ACC112 (cell line): Measurements from ENCODE around the gene FOXL3.

Experiments
- H2AFZ ChIP-seq: fragments of 200-600 bp; sonication (generic); one replicate; pipeline ENCODE4 v1.6.0; 2017; ENCODE audit warnings: antibody characterized with exemption, low read length; ENCODE audit not compliant: unreplicated experiment
- H3K27ac ChIP-seq: fragments of 200-600 bp; sonication (generic); 2 replicates; pipeline ENCODE4 v1.5.1; 2014; ENCODE audit warnings: low read depth, mild to moderate bottlenecking, antibody characterized with exemption, low read length, moderate library complexity
- H3K27me3 ChIP-seq: fragments of 200-600 bp; sonication (generic); 2 replicates; pipeline ENCODE4 v1.6.1; 2014; ENCODE audit warnings: mild to moderate bottlenecking, antibody characterized with exemption, low read length, moderate library complexity, mixed read lengths; ENCODE audit not compliant: insufficient read depth
- H3K36me3 ChIP-seq: fragments of 200-600 bp; sonication (generic); 2 replicates; pipeline ENCODE4 v1.6.1; 2016; ENCODE audit warnings: mild to moderate bottlenecking, antibody characterized with exemption, low read length, moderate library complexity, mixed read lengths; ENCODE audit not compliant: insufficient read depth
- H3K4me1 ChIP-seq: fragments of 200-600 bp; sonication (generic); one replicate; pipeline ENCODE4 v1.6.1; 2016; ENCODE audit warnings: low read length, mixed read lengths; ENCODE audit not compliant: insufficient read depth, unreplicated experiment, control insufficient read depth
- H3K4me3 ChIP-seq: fragments of 200-600 bp; sonication (generic); 2 replicates; pipeline ENCODE4 v1.5.1; 2014; ENCODE audit warnings: mild to moderate bottlenecking, low read depth, low read length
- H3K79me2 ChIP-seq: fragments of 200-600 bp; sonication (generic); one replicate; pipeline ENCODE4 v1.6.0; 2016; ENCODE audit warnings: low read length; ENCODE audit not compliant: control insufficient read depth, unreplicated experiment, insufficient read depth

Gene FOXL3

GRCh38 chr7:305410-306151, 15.6 kb downstream of the FOXL3 start:
- Histone ChIP-seq H2AFZ (no peak overlapping the region), H3K27ac (no peak overlapping the region), H3K79me2 (no peaks in the 10 kb centered on the region), H3K36me3 (no peaks in the 10 kb centered on the region), H3K27me3 (no peaks in the 10 kb centered on the region), H3K4me3 (no peak overlapping the region), H3K4me1 (no peaks in the 10 kb centered on the region)

- no peak overlapping the region for H2AFZ ChIP-seq
- peaks cover 22% of the 10 kb centered on the region for H3K27me3 ChIP-seq
- H3K4me3 ChIP-seq = no peak overlapping the region
- no peaks in the 10 kb centered on the region for H3K36me3 ChIP-seq
- H3K4me1 ChIP-seq = no peaks in the 10 kb centered on the region
- H3K27ac ChIP-seq = no peak overlapping the region
- no peaks in the 10 kb centered on the region for H3K79me2 ChIP-seq
Observed at GRCh38 chr7:307970-308369, 18.0 kb downstream of the FOXL3 start.

GRCh38 chr7:309586-310228, 19.7 kb downstream of the FOXL3 start:
- no peaks in the 10 kb centered on the region for H3K79me2 ChIP-seq
- no peaks in the 10 kb centered on the region for H3K36me3 ChIP-seq
- no peak overlapping the region for H2AFZ ChIP-seq
- H3K27ac ChIP-seq = no peak overlapping the region
- no peak overlapping the region for H3K4me3 ChIP-seq
- peaks cover 40% of the 10 kb centered on the region for H3K27me3 ChIP-seq
- H3K4me1 ChIP-seq = no peaks in the 10 kb centered on the region

GRCh38 chr7:311131-311680, 21.2 kb downstream of the FOXL3 start:
- H3K4me1 ChIP-seq = no peaks in the 10 kb centered on the region
- H3K27ac ChIP-seq = no peak overlapping the region
- no peak overlapping the region for H2AFZ ChIP-seq
- peaks cover 54% of the 10 kb centered on the region for H3K27me3 ChIP-seq
- H3K79me2 ChIP-seq = no peaks in the 10 kb centered on the region
- H3K4me3 ChIP-seq = no peak overlapping the region
- no peaks in the 10 kb centered on the region for H3K36me3 ChIP-seq

- H3K4me1 ChIP-seq = no peaks in the 10 kb centered on the region
- no peak overlapping the region for H2AFZ ChIP-seq
- H3K79me2 ChIP-seq = no peaks in the 10 kb centered on the region
- no peak overlapping the region for H3K27ac ChIP-seq
- no peak overlapping the region for H3K4me3 ChIP-seq
- H3K36me3 ChIP-seq = no peaks in the 10 kb centered on the region
- peaks cover 58% of the 10 kb centered on the region for H3K27me3 ChIP-seq
Observed at GRCh38 chr7:311796-312195, 21.8 kb downstream of the FOXL3 start.

- H3K36me3 ChIP-seq = no peaks in the 10 kb centered on the region
- H3K27me3 ChIP-seq = peaks cover 61% of the 10 kb centered on the region
- H3K27ac ChIP-seq = no peak overlapping the region
- no peaks in the 10 kb centered on the region for H3K79me2 ChIP-seq
- H3K4me1 ChIP-seq = no peaks in the 10 kb centered on the region
- no peak overlapping the region for H2AFZ ChIP-seq
- no peak overlapping the region for H3K4me3 ChIP-seq
Observed at GRCh38 chr7:312424-312823, 22.5 kb downstream of the FOXL3 start.

GRCh38 chr7:314853-315252, 24.9 kb downstream of the FOXL3 start:
- H3K27ac ChIP-seq = no peak overlapping the region
- H3K36me3 ChIP-seq = no peaks in the 10 kb centered on the region
- H3K79me2 ChIP-seq = no peaks in the 10 kb centered on the region
- H2AFZ ChIP-seq = no peak overlapping the region
- H3K4me3 ChIP-seq = no peak overlapping the region
- peaks cover 71% of the 10 kb centered on the region for H3K27me3 ChIP-seq
- no peaks in the 10 kb centered on the region for H3K4me1 ChIP-seq

GRCh38 chr7:315516-316265, 25.7 kb downstream of the FOXL3 start:
- H3K36me3 ChIP-seq = no peaks in the 10 kb centered on the region
- H3K79me2 ChIP-seq = no peaks in the 10 kb centered on the region
- H2AFZ ChIP-seq = no peak overlapping the region
- H3K27ac ChIP-seq = no peak overlapping the region
- peaks cover 77% of the 10 kb centered on the region for H3K27me3 ChIP-seq
- no peaks in the 10 kb centered on the region for H3K4me1 ChIP-seq
- H3K4me3 ChIP-seq = no peak overlapping the region

GRCh38 chr7:317643-318405, 27.9 kb downstream of the FOXL3 start:
- Histone ChIP-seq H3K4me3 (no peak overlapping the region), H3K27ac (no peak overlapping the region), H3K79me2 (no peaks in the 10 kb centered on the region), H2AFZ (no peak overlapping the region), H3K36me3 (no peaks in the 10 kb centered on the region), H3K4me1 (no peaks in the 10 kb centered on the region), H3K27me3 (peaks cover 56% of the 10 kb centered on the region)

- Histone ChIP-seq H3K4me1 (no peaks in the 10 kb centered on the region), H3K79me2 (no peaks in the 10 kb centered on the region), H3K27me3 (peaks cover 50% of the 10 kb centered on the region), H3K27ac (no peak overlapping the region), H3K4me3 (no peak overlapping the region), H3K36me3 (no peaks in the 10 kb centered on the region), H2AFZ (no peak overlapping the region)
Observed at GRCh38 chr7:318476-318875, 28.5 kb downstream of the FOXL3 start.
